T-helper 2 cell (primary cell): ENCODE measurements around the gene ITM2C.

ENCODE experiments used
- DNase-seq, 5 experiments: peaks; one replicate each; pipeline versions ENCODE4 v3.0.0 to v3.0.0-alpha.2; 2012 to 2022
- total RNA-seq, 2 donors: gene quantifications; one replicate each; lab custom pipeline; 2026; lab: John Stamatoyannopoulos, UW

Gene ITM2C, protein sequence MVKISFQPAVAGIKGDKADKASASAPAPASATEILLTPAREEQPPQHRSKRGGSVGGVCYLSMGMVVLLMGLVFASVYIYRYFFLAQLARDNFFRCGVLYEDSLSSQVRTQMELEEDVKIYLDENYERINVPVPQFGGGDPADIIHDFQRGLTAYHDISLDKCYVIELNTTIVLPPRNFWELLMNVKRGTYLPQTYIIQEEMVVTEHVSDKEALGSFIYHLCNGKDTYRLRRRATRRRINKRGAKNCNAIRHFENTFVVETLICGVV
- 15.6 to 27.7 reads per million in 2 donors for total RNA-seq

DNA sequence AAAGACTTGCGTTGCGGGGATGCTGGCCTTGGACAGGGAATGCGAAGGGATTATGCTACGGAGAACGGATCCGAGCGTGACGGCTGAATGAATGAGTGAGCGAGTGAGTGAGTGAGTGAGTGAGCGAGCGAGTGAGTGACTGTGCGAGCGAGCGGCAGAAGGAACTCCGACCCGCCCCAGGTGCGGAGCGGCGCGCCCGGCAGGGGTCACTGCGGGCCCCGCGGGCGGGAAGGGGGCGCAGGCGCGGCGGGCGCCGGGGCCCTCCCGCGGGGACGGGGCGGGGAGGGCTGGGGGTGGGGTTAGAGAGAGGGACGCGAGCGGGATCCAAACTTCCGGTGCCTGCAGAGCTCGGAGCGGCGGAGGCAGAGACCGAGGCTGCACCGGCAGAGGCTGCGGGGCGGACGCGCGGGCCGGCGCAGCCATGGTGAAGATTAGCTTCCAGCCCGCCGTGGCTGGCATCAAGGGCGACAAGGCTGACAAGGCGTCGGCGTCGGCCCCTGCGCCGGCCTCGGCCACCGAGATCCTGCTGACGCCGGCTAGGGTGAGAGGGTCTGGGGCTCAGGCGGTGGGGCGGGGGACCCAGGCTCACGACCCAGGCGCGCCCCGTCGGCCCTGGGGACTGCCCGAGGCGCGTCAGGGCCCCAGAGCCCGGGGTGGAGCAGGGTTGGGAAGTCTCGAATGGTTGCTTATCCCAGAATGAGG is at the start of gene ITM2C:
Gene ITM2C, plus strand, starts transcription at position 338 of the 702 bp plus-strand sequence. Its CDS starts 84 bp downstream, at position 422.
- DNase-seq = peak; percentile 61 to 85 (median 65)

DNA sequence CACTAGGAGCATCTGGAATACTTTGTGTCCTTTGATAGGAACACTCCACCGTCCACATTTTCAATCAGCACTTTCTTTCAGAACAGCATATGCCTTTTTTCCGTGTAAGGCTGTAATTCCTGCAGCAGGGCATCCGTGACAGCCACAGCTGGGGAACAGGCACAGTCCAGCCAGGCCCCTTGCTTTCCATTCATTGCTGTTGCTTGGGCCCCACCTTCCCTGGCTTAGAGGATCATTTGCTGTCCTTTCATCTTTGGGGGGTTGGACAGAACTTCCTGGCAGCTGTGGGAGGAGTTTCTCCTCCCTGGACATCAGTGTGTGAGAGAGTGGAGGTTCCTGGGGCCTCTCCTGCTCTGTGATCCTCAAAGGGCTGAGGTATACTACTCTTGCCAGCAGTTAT is 49.7 kb upstream of the ITM2C start:
- no peak for DNase-seq

DNA sequence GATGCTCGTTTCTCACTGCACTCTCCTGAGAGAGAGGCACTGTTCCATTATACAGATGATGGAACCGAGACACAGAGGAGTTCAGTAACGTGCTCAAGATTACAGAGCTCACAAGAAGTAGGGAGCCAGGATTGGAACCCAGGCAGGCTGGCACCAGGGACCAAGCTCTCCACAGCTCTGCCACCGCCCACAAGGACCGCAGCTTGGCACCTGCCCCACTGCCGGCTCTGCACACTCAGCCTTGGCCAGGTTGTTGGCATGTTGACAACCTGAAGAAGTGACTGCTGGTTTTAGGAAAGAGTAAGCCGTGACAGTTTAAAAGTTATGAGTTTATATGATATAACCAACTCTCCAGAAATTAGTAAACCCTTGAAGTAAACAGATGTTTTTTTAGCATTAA is 48.0 kb upstream of the ITM2C start:
- DNase-seq = no peak

DNA sequence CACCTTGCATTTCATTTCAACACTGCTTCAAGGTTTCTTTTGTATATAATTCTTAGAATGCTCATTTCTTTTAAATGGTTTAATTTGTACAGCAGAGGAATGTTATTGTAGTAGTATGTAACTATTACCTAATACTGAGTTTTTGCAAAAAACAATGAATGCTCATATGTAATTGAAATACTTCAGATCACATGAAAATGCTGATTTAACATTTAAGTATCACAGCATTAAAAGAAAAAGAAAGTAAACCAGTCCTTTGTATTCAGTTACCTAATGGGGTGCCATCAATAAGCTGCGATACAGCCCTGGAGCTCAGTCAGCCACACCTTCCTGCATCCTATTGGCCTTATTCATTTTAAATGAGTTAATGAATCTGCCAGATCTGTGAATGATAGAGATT is 45.3 kb upstream of the ITM2C start:
- no peak for DNase-seq

DNA sequence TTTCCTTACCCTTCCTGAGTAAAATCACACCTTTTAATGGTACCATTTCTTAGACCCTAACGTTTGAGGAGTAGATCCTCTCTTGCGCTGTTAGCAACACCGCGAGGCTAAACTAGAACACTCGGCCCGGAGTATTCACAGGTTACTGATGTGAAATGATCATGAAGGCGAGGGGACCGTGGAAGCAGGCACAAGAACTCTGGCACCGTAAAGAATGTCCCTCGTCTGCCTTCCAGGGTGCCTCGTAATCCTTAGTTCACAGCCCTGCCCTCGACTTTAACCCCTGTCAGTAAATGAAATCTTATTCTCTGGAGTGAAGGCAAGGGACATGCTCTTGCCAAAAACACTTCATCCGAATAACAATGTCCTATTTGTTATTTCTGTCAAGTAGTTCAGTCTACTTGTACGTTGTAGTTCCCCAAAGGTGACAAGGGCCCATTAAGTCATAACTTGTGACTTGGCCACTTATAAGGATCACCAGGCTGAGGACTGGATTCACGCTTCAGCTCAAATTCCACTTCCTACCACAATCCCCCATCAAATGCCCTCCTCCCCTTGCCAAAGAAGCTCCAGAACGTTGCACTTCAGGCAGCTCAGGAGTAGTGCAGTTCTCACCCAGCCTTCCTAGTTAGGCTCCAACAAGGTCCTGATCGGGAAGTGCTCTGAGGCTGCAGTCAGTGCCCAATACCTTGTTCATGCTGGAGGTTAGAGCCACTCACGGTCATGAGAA is 43.3 kb upstream of the ITM2C start:
- no peak for DNase-seq

DNA sequence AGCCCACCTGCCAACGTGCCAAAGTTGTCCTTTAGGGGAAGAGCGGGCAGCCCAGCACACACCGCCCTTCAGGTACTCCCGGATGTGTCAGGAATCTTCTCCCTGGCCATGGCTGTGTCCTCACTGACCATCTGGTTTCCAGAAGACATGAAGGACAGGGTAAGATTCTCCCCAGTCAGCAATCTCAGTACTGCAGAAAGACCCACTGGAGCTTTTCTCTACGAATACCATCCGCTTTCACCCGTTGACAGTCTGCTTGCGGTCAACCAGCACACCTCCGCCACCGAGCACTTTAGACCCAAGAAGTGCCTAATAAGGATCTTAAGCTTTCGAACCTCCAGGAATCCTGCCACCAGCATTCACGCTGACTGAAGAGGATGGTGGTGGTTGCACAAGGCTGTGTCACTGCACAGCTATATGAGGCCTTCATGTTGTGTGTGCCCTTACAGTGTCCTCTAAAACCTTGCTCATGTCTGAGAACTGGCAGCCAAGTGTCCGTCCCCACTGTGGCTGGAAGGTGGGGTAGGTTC is 42.7 kb upstream of the ITM2C start:
- DNase-seq = no peak

DNA sequence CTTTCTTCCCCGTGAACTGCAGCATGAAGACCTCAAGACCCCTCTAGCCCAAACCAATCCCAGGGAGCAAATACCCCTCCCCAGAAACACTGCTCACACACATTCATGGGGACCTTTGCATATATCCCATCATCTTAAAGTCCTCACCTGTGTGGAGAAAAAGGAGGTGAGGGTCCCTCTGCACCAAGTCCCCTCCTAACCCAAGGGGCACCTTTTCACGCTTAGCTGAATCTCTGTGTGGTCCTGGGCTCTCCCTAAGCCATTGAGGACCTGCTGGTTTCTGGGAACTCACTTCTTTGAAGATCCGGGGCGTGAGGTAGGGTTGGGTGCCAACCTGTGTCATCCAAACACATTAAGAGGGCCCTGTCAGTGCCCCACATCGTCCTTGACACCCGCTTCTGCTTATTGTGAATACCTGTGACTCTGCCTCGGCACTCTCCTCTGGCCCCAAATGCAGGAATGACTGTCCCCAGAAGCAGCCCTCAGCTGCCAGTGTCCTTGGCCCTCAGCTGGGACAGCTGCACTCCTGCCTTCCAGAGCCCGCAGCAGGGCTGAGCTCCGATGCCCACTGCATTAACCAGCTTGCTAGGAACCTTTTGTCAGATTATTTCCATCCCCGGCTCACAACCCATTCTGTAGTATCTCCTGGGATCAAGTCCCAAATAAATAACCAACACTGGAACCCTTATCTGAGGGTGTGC is 41.3 kb upstream of the ITM2C start:
- no peak for DNase-seq

DNA sequence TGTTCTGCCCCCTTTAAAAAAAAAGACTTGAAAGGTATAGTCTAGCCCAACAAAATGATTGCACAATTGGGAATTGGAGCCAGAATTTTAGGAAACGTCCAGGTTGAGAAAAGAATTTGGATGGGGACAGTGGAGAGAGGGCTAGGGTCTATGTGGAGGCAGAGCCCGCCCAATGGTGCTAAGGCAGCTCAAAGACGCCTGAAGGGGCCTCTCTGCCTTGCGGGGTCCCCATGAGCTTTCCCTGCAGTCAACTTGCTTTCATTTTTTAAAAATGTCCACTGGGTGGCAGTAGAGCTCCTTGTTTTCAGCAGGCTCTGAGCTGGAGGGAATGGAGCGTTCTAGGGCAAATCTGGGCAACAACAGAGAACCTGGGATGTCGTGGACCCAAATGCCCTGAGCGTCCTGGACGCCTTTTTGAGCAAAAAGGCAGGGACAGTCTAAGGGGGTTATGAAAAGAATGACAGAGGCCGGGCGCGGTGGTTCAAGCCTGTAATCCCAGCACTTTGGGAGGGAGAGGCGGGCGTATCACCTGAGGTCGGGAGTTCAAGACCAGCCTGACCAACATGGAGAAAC is 40.2 kb upstream of the ITM2C start:
- peak in 4 of 5 experiments; percentile 14 to 82 (median 41) for DNase-seq

DNA sequence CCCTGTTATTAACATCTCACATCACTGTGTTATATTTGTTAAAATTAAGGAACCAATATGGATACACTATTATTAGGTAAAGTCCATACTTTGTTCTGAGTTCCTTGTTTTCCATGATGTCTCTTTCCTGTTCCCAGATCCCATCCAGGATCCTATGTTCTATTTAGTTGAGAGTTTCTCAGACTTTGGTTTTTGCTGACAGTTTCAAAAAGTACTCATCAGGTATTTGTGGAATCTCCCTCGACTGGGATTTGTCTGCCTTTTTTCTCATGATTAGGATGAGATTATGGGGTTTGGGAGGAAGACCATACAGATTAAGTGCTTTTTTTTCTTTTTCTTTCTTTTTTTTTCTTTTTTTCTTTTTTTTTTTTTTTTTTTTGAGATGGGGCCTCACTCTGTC is 39.4 kb upstream of the ITM2C start:
- DNase-seq = no peak

DNA sequence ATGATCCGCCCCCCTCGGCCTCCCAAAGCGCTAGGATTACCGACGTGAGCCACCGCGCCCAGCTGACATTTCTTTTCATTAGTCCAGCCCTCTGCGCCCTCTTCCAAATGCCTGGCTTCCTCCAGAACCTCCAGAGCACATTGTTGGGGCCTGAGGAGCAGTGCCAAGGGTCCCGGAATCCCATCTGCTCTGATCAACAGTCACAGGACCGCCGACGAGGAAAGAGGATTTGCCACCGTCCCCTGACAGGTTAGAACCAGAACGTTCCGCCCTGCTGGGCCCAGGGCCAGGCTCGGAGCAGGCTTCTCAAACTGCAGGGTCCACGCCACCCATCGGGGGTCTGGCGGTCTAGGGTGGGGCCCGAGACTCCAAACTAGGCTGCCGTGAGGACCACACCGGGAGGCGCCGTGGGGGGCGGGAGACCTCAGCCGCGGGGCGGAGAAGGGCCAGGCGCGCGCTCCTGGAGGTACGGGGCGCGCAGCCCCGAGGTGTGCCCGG is 36.9 kb upstream of the ITM2C start:
- DNase-seq = no peak

DNA sequence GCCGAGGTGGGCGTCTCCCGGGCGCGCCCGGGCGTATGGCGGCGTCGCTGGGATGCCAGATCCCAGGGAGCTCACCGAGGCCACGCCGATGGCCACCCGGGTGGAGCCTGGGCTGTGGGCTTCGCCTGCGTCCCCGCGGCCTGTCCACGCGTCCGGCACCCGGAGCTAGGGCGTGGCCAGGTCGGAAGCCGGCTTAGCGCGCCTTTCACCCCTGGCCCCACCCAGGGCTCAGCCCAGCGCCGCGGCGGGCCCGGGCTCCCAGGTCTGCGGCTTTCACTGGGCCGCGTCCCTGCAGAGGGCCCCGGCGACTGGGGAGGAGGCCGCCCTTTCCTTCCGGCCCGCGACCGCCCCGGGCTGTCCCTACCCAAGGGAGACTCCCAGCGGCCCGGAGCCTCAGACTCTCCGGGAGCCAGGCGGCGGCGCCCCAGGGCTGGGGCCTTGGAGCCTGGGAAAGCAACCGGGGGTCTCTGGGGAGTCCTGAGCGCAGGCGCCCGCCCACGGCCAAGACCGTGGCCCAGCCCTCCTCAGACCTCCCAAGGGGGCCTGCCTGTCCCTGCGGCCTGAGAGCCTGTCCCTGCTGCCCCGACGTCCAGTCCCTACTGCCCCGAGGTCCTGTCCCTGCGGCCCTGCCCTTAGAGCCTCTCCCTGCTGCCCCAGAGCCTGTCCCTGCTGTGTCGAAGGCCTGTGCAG is 36.3 kb upstream of the ITM2C start:
- DNase-seq = peak in 1 of 5 experiments; percentile 53

DNA sequence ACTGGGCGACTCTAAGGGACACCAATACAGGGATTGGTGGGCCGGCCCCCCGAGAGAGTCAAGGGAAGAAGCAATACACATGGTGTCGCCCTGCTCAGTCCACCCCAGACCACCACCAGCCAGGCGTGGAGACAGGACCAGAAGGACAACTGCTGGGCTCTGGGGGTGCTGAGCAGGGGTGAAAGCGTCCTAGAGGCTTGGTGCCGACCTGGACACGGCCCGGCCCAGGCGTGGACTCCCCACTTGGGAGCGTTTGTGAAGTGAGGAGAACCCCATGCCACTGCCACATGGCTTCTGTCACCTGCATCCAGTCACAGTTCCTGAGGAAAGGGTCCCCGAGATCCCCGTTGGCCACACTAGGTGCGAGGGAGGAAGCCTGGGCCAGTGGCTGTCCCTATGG is 35.4 kb upstream of the ITM2C start:
- DNase-seq = no peak

DNA sequence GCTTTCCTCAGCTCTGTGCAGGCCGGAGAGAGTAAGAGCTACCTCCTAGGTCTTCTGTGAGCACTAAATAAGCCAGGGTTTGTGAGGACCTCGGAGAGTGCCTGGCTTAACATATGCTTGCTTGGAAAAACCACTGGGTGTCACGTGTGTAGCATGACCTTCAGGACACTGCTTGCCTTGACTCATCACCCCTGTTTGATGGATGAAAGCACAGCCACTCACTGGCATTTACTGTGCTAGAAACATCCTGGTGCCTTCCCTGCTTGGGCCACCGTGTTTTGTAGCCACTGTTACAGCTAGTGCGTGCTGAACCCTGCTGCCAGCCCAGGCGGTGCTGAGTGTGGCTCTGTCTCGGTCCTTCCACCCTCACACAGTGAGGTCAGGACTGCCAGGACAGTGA is 34.8 kb upstream of the ITM2C start:
- no peak for DNase-seq

DNA sequence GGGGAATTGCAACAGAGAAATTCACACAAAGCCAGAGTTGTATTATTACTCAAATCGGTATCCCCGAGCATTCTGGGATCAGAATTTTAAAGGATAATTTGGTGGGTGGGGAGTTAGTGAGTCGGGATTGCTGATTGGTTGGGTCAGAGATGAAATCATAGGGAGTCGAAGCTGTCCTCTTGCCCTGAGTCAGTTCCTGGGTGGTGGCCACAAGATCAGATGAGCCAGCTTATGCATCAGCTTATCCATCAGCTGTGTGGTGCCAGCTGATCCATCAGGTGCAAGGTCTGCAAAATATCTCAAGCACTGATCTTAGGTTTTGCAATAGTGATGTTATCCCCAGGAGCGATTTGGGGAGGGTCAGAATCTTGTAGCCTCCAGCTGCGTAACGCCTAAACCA is 34.3 kb upstream of the ITM2C start:
- DNase-seq = peak in 1 of 5 experiments; percentile 28

DNA sequence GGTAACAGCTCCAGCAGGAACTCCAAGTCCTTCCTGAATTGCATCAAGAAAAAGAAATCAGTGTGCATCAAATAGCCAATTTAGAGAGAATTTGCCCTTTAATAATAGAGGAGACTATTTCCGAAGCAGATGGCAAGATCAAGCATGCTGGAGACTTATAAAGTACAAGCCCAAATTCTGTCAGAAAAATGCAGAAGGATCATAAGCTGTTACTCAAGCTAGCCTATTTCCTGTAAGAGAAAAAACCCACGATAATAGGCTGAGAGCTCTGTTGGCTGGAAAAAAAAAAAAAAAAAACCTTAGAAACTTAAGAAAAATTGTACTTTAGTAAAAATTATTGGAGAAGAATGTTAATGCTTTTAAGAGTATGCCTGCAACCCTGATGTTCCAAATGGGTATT is 24.4 kb upstream of the ITM2C start:
- no peak for DNase-seq

DNA sequence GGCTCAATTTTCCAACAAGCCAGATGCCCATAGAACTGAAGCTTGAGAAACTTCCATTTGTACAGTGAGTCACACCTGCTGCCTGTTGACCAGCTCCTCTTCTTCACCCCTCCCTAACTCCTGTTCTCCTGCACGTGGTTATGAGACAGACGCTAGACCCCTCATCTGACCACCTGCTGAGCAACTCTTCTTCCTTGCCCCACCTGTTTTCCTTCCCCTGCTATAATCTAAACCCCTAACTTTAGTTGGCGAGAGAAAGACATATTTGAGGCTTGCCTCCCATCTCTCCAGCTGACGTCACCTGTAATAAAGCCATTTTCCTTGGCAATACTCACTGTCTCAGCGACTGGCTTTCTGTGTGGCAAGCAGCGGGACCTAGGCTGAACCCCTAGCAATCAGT is 22.3 kb upstream of the ITM2C start:
- DNase-seq = no peak

DNA sequence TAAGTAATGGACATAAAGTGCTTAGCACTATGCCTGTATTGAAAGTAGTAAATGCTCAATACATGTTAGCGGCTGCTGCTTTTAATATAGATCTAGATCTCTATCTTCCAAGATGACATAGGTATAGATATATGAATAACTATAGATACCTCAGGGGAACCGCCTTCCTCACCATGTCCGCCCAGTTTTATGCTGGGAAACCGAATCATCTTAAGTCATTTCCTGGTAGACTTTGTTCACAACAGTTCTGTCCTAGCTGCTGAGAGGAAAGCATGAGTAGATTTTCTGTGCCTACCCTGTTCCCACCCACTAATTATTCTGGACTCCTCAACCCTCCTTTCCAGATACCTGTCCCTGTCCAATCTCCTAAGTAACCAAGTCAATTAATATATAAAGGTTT is 21.6 kb upstream of the ITM2C start:
- no peak for DNase-seq

DNA sequence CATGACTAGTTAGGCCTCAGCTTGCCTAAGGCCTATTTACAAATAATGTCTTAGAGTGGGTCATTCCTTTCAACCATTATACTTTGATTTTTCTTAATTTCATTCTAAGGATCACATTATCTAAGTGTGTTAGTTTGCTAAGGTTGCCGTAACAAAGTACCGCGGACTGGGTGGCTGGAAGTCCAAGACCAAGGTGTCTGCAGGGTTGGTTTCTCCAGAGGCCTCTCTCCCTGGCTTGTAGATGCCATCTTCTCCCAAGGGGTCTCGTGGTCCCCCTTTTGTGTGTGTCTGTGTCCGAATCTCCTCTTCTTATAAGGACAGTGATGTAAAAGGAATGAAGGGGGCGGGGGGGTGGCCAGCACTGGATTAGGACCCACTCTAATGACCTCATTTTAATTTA is 18.4 kb upstream of the ITM2C start:
- DNase-seq = no peak

DNA sequence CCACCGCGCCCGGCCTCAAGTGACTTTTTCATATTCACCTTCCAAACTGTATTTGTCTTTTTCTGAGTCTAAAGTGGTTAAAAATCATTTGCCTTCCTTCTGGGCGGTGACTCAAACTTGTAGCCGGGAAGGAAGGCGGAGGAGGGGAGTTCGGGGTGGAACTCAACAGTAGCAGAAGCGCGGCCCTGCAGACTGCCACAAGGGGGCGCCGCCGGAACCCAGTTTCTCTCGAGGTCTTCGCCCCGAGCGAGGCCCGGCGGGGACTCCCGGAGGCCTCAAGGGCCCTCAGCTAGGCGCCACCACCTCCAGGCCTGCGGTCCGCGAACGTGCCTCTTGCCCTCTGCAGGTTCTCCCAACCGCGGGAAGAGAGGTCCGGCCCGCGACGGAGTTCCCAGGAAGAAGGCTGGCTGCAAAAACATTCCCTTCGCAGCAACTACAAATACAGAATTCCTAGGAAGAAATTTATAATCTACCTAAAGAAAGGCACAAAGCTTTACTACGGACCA is 16.8 kb upstream of the ITM2C start:
- peak; percentile 61 to 91 (median 77) for DNase-seq

DNA sequence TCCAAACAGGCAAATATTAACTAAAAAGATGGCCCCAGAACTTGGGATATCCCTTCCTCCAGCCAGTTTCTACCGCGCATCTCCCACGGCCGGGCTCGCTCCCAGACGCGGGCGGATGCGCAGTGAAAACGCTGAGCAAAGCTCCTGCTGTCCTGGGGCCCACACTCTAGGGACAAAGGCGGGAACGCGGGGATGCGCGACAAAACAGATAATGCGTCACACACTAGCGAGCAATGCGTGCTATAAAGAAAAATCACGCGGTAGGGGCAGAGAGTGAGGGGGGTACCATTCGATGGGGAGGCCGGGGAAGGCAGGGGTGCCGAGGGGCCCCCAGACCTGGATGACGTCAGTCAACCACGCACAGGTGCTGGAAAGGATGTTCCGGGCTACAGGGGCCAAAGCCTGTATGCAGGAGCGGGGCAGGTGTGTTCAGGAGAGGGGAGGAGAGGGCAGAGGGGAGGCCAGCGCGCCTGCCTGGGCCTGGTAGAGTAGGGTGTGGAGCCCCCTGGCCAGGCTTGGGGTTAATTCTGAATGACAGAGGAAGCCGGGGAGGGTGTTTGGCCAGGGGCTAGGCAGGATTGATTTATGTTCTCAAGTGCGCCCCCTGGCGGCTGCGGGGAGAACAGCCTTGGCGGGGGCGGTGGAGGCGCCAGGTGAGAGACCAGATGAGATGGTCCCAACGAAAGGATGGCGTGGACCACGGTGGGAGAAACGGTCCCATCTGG is 14.9 kb upstream of the ITM2C start:
- peak; percentile 48 to 64 (median 60) for DNase-seq

DNA sequence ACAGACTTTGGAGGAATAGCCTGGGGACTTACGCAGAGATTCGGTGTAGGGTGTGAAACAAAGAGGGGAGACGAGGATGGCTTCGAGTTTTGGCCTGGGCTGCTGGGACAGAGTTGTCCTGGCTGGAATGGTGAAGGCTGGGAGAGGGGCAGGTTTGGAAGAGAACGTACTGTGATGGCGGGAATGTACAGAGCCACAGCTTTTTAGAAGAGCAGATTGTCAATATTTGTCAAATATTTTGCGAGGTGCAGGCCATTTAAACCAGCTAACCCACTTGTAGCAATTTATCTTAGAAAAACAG is 14.4 kb upstream of the ITM2C start:
- no peak for DNase-seq
